Sigmoid colon (tissue), 4 donors: ENCODE measurements around the gene LYSMD2.

Experiments
- CTCF ChIP-seq, 4 experiments: fragments of 450-650 bp in 3 of 4; fragments of 200-600 bp in 1 of 4; IDR thresholded peaks; one replicate each; pipeline ENCODE4 v1.5.1; 2016 to 2019; ENCODE audit warnings: antibody characterized with exemption in 4 of 4, mild to moderate bottlenecking in 3 of 4, moderate library complexity in 2 of 4
- EP300 ChIP-seq, 4 donors: sonication (generic); formaldehyde crosslinking; IDR thresholded peaks; one replicate each; pipeline ENCODE4 v1.6.1; 2017; ENCODE audit warnings: antibody characterized with exemption in 4 of 4
- POLR2A ChIP-seq, 2 donors: fragments of 450-650 bp; IDR thresholded peaks; one replicate each; pipeline ENCODE4 v1.6.1; 2016; ENCODE audit warnings: antibody characterized with exemption in 2 of 2, mild to moderate bottlenecking in 2 of 2, moderate library complexity in 2 of 2

- TF ChIP-seq CTCF (IDR thresholded peaks at IDR 0.05) = no peak
- no peak for TF ChIP-seq POLR2A (IDR thresholded peaks at IDR 0.05)
- TF ChIP-seq EP300 (IDR thresholded peaks at IDR 0.05) = no peak
These were observed 30.4 kb downstream of the LYSMD2 start for GRCh38 chr15:51706926-51707608.
